Daoy (cell line): ENCODE results near the gene GP9. TPM values are rescaled to one million over a fixed set of nuclear protein-coding genes. Genes with fewer than 3 reads are reported as not detected.

Experiments
- DNase-seq: peaks from one replicate; pipeline ENCODE4 v3.0.0-alpha.2; 2015; ENCODE audit warnings: low read depth
- total RNA-seq: library from RNA; depleted of rRNA; stranded (reverse); fragments of >200 nt; shearing (Covaris generic); gene quantifications from 2 replicates; pipeline ENCODE4 v1.2.3, GENCODE V29; 2014

The GP9 gene
- total RNA-seq, 1 experiment from 2014 or later: not detected

GRCh38 chr3:129028866-129029265 is 31.7 kb upstream of the GP9 start:
- no peak for DNase-seq

GRCh38 chr3:129030611-129031010 is 30.0 kb upstream of the GP9 start:
- DNase-seq: no peak

GRCh38 chr3:129031476-129032215 is 28.9 kb upstream of the GP9 start:
- no peak for DNase-seq

- no peak for DNase-seq
Measured at GRCh38 chr3:129032716-129033115, 27.9 kb upstream of the GP9 start.

- no peak for DNase-seq
Measured at GRCh38 chr3:129033151-129033550, 27.4 kb upstream of the GP9 start.

- DNase-seq: no peak
Measured at GRCh38 chr3:129033633-129034321, 26.8 kb upstream of the GP9 start.

GRCh38 chr3:129034642-129035041 is 25.9 kb upstream of the GP9 start:
- peak; percentile 35 for DNase-seq

GRCh38 chr3:129035360-129036221 is 25.0 kb upstream of the GP9 start:
- DNase-seq: no peak

GRCh38 chr3:129036222-129037092 is 24.1 kb upstream of the GP9 start:
- no peak for DNase-seq

- DNase-seq: no peak
Measured at GRCh38 chr3:129037093-129037419, 23.5 kb upstream of the GP9 start.

GRCh38 chr3:129038121-129038855 is 22.3 kb upstream of the GP9 start:
- no peak for DNase-seq

GRCh38 chr3:129039271-129040038 is 21.1 kb upstream of the GP9 start:
- DNase-seq: peak; percentile 48

GRCh38 chr3:129040039-129040336 is 20.6 kb upstream of the GP9 start:
- DNase-seq: no peak

GRCh38 chr3:129040579-129041300 is 19.8 kb upstream of the GP9 start:
- no peak for DNase-seq

- DNase-seq: no peak
Measured at GRCh38 chr3:129045675-129046036, 14.9 kb upstream of the GP9 start.

- no peak for DNase-seq
Measured at GRCh38 chr3:129046037-129046731, 14.4 kb upstream of the GP9 start.

- no peak for DNase-seq
Measured at GRCh38 chr3:129046732-129047552, 13.6 kb upstream of the GP9 start.

- no peak for DNase-seq
Measured at GRCh38 chr3:129047553-129047839, 13.1 kb upstream of the GP9 start.
